ENCODE results near the gene INHA.

INHA gene

GRCh38 chr2:219613461-219614070 is 41.5 kb downstream of the INHA start:
- DNase-seq, result no peak

GRCh38 chr2:219614076-219614860 is 42.2 kb downstream of the INHA start:
- DNase-seq, result no peak

- no peak for DNase-seq
Measured at GRCh38 chr2:219615036-219615435, 42.9 kb downstream of the INHA start.

GRCh38 chr2:219615894-219616293 is 43.8 kb downstream of the INHA start:
- DNase-seq, result no peak

- DNase-seq, result no peak
Measured at GRCh38 chr2:219616550-219616949, 44.4 kb downstream of the INHA start.

GRCh38 chr2:219618733-219619122 is 46.6 kb downstream of the INHA start:
- DNase-seq, result no peak

- no peak for DNase-seq
Measured at GRCh38 chr2:219619235-219619634, 47.1 kb downstream of the INHA start.

GRCh38 chr2:219620546-219620945 is 48.4 kb downstream of the INHA start:
- DNase-seq, result no peak

- DNase-seq, result no peak
Measured at GRCh38 chr2:219621935-219622334, 49.8 kb downstream of the INHA start.

- DNase-seq, result no peak
Measured at GRCh38 chr2:219622472-219622871, 50.4 kb downstream of the INHA start.

- no peak for DNase-seq
Measured at GRCh38 chr2:219624565-219624964, 52.5 kb downstream of the INHA start.

GRCh38 chr2:219625179-219625578 is 53.1 kb downstream of the INHA start:
- DNase-seq, result no peak

Data from NK-92 treated with Interleukin-12 subunit alpha and Interleukin-12 subunit beta, amount 100 ng/mL, for 24 hours (cell line).